ENCODE data around the gene CITED2. TPM values are rescaled to one million over a fixed set of nuclear protein-coding genes. Genes with fewer than 3 reads are reported as not detected.

CITED2 gene
- total and polyA plus RNA-seq, 2 donors from 2014 or later, result 72.1 to 215 TPM

DNA sequence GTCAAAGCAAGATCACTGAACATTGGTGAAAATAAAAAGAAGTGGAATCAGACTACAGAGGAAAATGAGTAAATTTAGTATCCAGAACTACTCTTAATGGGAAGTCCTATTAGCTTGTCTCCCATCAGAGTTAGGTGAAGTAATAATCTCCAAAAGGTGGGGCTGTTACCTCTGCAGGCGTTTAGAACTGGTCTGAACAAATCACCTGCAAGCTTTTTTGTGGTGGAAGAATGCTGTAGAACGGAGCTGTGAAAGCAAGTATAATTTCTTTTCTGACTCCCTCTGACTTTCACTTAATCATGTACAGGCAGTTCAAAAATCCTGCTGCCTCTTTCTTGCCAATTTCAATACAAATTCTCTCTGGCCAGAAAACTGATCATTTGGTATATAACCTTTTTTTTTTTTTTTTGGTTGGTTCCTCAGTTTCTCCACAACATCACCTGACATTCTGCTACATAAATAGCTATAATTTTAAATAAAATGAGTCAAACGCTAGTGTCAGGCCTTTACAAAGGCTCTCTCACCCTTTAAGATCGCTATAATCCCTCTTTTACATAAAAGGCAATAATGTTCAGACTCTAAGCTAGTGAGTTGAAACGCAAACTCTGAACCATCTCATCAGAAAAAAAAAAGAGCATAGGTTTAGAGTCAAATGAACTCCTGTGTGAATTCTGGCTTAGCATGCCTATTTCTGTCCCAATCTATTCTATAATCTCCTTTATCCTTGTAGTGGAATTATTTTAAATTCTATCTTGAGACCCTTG, 38.8 kb downstream of the CITED2 start:
- H3K9ac ChIP-seq (ENCODE audit: low read length in 3 of 3), result no peak overlapping the region
- FAIRE-seq, result no peak
- intact Hi-C loops (cut with DNase I), result no loop called here
- no peak overlapping the region for H3K4me3 ChIP-seq (ENCODE audit: low read length in 3 of 3)
- no peak for TF ChIP-seq CTCF (IDR thresholded peaks at IDR 0.05; ENCODE audit: borderline replicate concordance, extremely low read depth, insufficient read depth)
- H3K27me3 ChIP-seq (ENCODE audit: control insufficient read depth, insufficient read depth, low read length), result no peaks in the 10 kb centered on the region
- no peaks in the 10 kb centered on the region for H3K36me3 ChIP-seq (ENCODE audit: control insufficient read depth in 2 of 3, insufficient read depth in 3 of 3, low read length in 3 of 3)
- no peaks in the 10 kb centered on the region for H3K4me1 ChIP-seq (ENCODE audit: control insufficient read depth in 2 of 3, insufficient read depth in 2 of 3, low read depth in 1 of 3, low read length in 3 of 3)
- no peak for DNase-seq
- no peaks in the 10 kb centered on the region for H3K9me3 ChIP-seq (ENCODE audit: control insufficient read depth in 2 of 3, insufficient read depth in 1 of 3, low read length in 3 of 3)
- H3K27ac ChIP-seq (ENCODE audit: low read depth in 2 of 2, low read length in 2 of 2), result no peak overlapping the region

DNA sequence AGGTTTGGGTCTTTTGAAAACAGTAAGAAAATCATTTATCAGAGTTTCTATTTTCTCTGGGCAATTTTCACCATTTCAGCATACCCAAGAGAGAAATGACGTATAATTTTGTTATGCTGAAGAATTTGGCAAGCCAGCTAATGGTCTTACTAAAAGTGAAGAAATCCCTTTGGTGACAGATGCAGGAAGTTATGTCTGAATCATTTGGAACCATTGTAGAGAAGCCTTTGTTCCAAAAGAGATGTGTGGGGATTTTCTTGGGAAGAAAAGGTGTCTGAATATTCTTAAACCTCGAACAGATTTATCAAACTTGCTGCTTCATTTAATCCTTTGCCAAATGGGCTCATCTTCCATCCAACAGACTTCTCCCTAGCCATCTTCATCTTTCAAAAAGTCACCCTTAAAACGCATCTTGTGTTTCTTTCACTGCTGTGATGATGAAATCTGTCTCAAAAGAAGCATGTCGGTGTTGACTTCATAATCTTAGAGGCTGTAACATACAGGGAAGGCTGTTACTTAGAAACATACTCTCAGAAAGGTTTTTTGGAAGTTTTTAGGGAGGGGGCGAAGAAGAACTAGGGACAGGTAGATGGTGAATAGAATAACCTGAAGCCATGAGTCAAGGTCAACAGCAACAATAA, 39.5 kb downstream of the CITED2 start:
- no peaks in the 10 kb centered on the region for H3K27me3 ChIP-seq (ENCODE audit: control insufficient read depth, insufficient read depth, low read length)
- no peak overlapping the region for H3K4me3 ChIP-seq (ENCODE audit: low read length in 3 of 3)
- DNase-seq (no peak), FAIRE-seq (no peak)
- intact Hi-C loops (cut with DNase I), result no loop called here
- no peak overlapping the region for H3K9ac ChIP-seq (ENCODE audit: low read length in 3 of 3)
- no peaks in the 10 kb centered on the region for H3K36me3 ChIP-seq (ENCODE audit: control insufficient read depth in 2 of 3, insufficient read depth in 3 of 3, low read length in 3 of 3)
- H3K27ac ChIP-seq (ENCODE audit: low read depth in 2 of 2, low read length in 2 of 2), result no peak overlapping the region
- no peak for TF ChIP-seq CTCF (IDR thresholded peaks at IDR 0.05; ENCODE audit: borderline replicate concordance, extremely low read depth, insufficient read depth)
- no peaks in the 10 kb centered on the region for H3K4me1 ChIP-seq (ENCODE audit: control insufficient read depth in 2 of 3, insufficient read depth in 2 of 3, low read depth in 1 of 3, low read length in 3 of 3)
- H3K9me3 ChIP-seq (ENCODE audit: control insufficient read depth in 2 of 3, insufficient read depth in 1 of 3, low read length in 3 of 3), result no peaks in the 10 kb centered on the region

- Histone ChIP-seq H3K9ac (ENCODE audit: low read length in 3 of 3) (no peak overlapping the region), H3K4me1 (ENCODE audit: control insufficient read depth in 2 of 3, insufficient read depth in 2 of 3, low read depth in 1 of 3, low read length in 3 of 3) (no peaks in the 10 kb centered on the region), H3K36me3 (ENCODE audit: control insufficient read depth in 2 of 3, insufficient read depth in 3 of 3, low read length in 3 of 3) (no peaks in the 10 kb centered on the region), H3K27me3 (ENCODE audit: control insufficient read depth, insufficient read depth, low read length) (no peaks in the 10 kb centered on the region), H3K9me3 (ENCODE audit: control insufficient read depth in 2 of 3, insufficient read depth in 1 of 3, low read length in 3 of 3) (no peaks in the 10 kb centered on the region), H3K27ac (ENCODE audit: low read depth in 2 of 2, low read length in 2 of 2) (no peak overlapping the region), H3K4me3 (ENCODE audit: low read length in 3 of 3) (no peak overlapping the region)
- intact Hi-C loops (cut with DNase I), result no loop called here
- no peak for DNase-seq
- no peak for TF ChIP-seq CTCF (IDR thresholded peaks at IDR 0.05; ENCODE audit: borderline replicate concordance, extremely low read depth, insufficient read depth)
- no peak for FAIRE-seq
These were observed 43.5 kb downstream of the CITED2 start for GRCh38 chr6:139330826-139331500.

All from kidney (tissue), 14 donors.